HG03045 (cell line): ENCODE results near the gene CCDC60.

ENCODE experiments used
- ATAC-seq: cut with Tn5 transposase; IDR thresholded peaks from one replicate; pipeline ENCODE4 v1.9.1; 2021; ENCODE audit warnings: mild to moderate bottlenecking, moderate library complexity; ENCODE audit not compliant: unreplicated experiment

The CCDC60 gene

DNA sequence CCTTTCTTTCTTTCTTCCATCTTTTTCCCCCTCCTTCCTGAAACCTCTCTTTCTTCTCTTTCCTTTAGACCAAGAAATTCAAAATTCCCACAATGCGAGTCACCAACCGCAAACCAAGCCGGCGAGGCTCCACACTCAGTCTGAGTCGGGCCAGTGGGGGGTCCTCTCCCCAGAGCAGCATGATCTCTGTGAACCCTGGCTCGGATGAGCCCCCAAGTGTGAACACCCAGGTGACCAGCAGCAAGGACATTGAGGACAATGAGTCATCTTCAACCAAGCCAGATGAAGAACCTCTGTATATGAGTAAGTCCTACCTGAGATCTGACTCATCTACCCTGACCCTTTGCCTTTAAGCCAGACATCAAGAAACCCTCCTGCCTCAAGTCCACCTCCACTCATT, 170.5 kb downstream of the CCDC60 start:
- ATAC-seq = no peak

DNA sequence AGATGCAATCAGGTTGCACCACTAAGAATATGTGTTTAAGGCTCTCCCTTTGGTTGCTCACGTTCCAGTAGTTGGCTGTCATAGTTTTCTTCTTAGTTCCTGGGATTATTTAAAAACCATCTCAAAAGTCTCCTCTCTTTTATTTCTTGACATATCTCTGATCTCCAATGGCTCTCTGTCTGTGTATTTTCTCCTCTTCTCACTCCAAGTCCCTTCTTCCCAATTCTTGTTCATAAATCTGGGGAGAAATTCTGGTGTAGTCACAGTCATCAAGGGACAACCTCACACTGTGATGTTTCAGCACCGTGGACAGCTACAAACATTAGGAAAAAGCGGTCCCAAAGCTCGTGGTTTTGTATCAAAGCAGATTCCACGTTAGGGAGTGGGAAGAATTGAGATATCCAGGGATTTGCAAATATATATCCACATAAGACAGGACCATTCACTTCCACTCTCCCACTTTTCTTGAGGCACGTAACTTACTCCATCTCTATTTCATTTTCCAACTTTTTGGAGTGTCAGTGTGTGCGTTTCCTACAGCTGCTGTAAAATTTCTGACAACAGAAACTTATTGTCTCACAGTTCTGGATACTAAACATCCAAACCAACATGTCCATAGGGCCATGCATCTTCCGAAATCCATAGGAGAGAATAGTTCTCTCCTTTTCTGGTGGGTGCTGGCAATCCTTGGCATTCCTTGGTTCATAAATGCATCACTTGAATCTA, 178.4 kb downstream of the CCDC60 start:
- no peak for ATAC-seq

- no peak for ATAC-seq
Observed at GRCh38 chr12:119528241-119528640, 193.7 kb downstream of the CCDC60 start.

GRCh38 chr12:119540476-119540875, 205.9 kb downstream of the CCDC60 start:
- ATAC-seq = no peak

DNA sequence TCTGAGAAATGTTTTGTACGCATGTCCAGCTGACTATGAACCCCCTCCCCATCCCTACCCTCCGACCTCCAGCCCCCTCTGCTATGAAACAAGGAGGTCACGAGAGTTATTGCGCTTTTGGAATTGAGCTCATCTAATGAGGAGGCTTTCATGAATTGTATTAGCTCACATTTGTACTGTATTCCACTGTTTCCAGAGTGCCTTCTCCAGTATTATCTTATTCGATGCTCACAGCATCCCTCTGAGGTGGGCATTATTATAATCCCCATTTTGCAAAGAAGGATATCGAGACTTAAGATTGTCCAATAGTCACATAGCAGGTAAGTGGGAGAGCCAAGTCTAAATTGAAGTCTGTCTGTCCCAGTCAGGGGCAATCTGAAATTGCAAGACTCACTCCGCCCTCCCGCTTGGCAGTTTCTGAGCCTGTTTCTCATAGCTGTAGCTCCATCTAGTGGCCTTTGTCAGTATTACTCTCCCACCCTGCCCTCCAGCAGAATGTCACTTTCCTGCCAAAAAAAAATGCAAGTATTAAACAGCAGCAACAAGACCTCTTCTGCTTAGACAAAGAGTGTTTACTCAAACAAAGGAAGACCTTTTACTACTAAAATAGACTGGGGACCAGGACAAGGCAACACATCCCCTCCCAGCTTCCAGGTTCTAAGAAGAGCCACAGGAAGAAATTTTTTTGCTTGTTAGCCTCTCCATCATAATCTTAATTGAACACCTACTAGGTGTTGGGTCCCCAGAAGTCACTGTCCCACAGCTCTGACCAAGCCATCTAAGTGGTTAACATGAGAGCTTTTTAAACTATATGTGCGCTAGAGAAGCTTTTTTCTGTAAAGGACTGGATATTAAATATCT, 210.5 kb downstream of the CCDC60 start:
- ATAC-seq = no peak

GRCh38 chr12:119546340-119546739, 211.8 kb downstream of the CCDC60 start:
- ATAC-seq = no peak

DNA sequence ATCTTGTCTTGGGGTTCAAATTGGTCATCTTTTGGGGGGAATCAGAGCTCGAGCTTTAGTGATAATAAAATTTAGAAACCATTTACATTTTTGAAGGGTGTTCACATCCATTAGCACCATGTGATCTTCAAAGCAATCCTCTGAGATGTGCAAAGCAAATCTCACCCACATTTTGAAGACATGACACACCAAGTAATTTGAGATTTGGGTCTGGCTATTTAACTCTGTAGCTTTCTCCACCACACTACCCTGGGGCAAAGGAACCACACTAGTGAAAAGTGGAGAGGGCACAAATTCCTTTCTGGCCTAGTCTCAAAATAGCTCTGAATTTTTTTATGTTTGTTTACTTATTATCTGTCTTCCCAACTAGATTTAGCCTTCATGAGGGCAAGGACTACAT, 212.5 kb downstream of the CCDC60 start:
- ATAC-seq = no peak

DNA sequence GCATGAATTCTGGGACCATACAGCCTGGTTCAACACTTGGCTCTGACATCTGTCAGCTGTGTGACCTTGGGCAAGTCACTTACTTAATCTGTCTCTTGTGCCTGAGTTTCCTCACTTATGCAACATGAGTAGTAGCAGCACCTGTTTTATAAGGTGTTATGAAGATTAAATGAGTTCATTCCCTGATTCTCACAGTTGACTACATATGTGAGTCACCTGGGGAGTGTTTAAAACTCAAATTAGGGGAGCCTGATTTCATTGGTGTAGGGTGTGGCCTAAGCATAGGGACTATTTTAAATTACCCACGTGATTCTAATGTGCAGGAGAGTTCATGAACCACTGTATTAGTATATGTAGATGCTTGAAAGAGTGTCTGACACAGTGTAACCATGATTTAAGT, 222.3 kb downstream of the CCDC60 start:
- ATAC-seq = no peak

- no peak for ATAC-seq
Observed at GRCh38 chr12:119565404-119565803, 230.9 kb downstream of the CCDC60 start.

DNA sequence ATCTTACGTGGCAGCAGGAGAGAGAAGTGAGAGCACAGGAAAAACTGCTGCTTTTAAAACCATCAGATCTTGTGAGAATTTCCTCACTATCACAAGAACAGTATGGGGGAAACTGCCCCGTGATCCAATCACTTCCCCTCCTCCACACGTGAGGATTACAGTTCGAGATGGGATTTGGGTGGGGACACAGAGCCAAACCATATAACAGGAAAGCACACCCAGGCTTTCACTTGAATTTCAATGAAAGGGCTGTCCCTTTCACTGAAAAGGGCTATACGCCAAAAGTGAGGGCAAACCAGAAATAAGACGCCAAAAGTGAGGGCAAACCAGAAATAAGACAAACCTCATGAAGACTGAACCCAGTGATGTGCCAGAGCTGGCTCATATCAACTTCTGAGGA, 236.2 kb downstream of the CCDC60 start:
- no peak for ATAC-seq

DNA sequence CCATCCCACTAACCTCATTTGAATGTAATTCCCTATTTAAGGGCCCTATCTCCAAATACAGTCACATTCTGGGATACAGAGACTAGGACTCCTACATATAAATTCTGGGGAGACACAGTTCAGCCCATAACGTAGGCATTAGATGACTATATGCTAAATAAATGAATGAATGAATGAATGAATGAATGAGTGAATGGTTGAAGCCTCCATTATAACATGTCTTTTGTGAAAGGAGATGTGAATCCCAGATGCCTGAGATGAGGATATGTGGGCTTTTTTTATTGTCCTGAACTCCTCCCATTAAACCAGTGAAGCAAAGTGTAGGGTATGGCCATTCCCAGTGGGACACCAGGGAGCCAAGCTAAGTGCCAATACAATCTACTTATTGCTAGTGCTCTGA, 238.6 kb downstream of the CCDC60 start:
- no peak for ATAC-seq

- ATAC-seq = no peak
Observed at GRCh38 chr12:119574255-119574654, 239.7 kb downstream of the CCDC60 start.

GRCh38 chr12:119576118-119576810, 241.7 kb downstream of the CCDC60 start:
- no peak for ATAC-seq

- no peak for ATAC-seq
Observed at GRCh38 chr12:119576915-119577314, 242.4 kb downstream of the CCDC60 start.

DNA sequence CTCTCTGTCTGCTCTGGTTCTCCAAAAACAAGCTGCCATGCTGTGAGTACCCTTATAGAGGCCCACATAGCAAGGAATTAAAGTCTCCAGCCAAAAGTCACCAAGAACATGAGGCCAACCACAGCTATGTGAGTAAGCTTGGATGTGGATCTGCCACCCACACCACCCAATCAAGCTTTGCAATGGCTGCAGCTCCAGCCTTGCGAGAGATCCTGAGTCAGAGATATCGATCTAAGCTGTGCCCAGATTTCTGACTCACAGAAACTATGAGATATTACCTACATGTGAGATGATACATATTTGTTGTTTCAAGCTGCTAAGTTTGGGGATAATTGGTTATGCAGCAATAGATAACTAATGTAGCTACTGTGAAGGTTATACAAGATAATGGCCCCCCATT, 243.6 kb downstream of the CCDC60 start:
- ATAC-seq = no peak

DNA sequence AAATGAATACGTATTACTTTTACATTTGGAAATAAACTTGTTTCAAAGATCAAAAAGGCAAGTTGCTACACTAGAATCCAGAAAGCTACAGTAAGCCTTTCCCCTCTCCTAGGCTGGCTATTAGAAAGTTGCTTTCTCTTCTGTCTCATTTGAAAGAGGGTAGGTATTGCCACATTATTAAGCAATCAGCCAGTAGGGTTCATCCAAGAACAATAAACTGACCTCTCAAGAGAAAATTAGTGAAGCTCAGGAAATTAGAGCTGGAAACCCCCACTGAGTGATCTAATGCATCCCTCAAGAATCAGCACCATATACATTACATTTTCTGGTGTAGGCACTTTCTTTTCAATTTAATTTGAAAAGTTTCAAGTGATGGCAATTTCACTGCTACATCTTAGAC, 254.6 kb downstream of the CCDC60 start:
- no peak for ATAC-seq

GRCh38 chr12:119589634-119590033, 255.1 kb downstream of the CCDC60 start:
- ATAC-seq = no peak
